Trophoblast cell (in vitro differentiated cells and primary cell): ENCODE measurements around the gene IL1R2.

Source experiments
- DNase-seq, 2 donors: peaks; one replicate each; pipeline ENCODE4 v3.0.0-alpha.2; 2016
- H2AFZ ChIP-seq: 2 replicates; pipeline ENCODE4 v1.6.1; 2013; ENCODE audit warnings: low read length, moderate library complexity, mild to moderate bottlenecking; ENCODE audit not compliant: insufficient read depth, poor library complexity
- H2AK5ac ChIP-seq: 2 replicates; pipeline ENCODE4 v1.6.1; 2013; ENCODE audit warnings: mild to moderate bottlenecking, low read length
- H2BK120ac ChIP-seq: 2 replicates; pipeline ENCODE4 v1.6.1; 2013; ENCODE audit warnings: low read length, mild to moderate bottlenecking, moderate library complexity; ENCODE audit not compliant: insufficient read depth, poor library complexity
- H2BK12ac ChIP-seq: 2 replicates; pipeline ENCODE4 v1.6.1; 2013; ENCODE audit warnings: mild to moderate bottlenecking, low read length, moderate library complexity
- H2BK5ac ChIP-seq: 2 replicates; pipeline ENCODE4 v1.6.1; 2013; ENCODE audit warnings: low read length, low read depth, moderate library complexity, mild to moderate bottlenecking; ENCODE audit not compliant: poor library complexity
- H3K14ac ChIP-seq: 2 replicates; pipeline ENCODE4 v1.6.1; 2013; ENCODE audit warnings: mild to moderate bottlenecking, low read length
- H3K18ac ChIP-seq: 2 replicates; pipeline ENCODE4 v1.6.1; 2013; ENCODE audit warnings: mild to moderate bottlenecking, low read length
- H3K23ac ChIP-seq: 2 replicates; pipeline ENCODE4 v1.6.1; 2013; ENCODE audit warnings: low read length
- H3K27ac ChIP-seq: 2 replicates; pipeline ENCODE4 v1.5.1; 2013; ENCODE audit warnings: low read depth, mild to moderate bottlenecking, inconsistent platforms, low read length, moderate library complexity
- H3K27me3 ChIP-seq: 2 replicates; pipeline ENCODE4 v1.6.1; 2013; ENCODE audit warnings: inconsistent platforms, mild to moderate bottlenecking, low read length, moderate library complexity; ENCODE audit not compliant: insufficient read depth
- H3K36me3 ChIP-seq, 2 experiments: 1 replicate in 1 of 2; 2 replicates in 1 of 2; pipeline ENCODE4 v1.6.1; 2013; ENCODE audit warnings: low read length in 2 of 2, mild to moderate bottlenecking in 2 of 2, moderate library complexity in 1 of 2; ENCODE audit not compliant: insufficient read depth in 2 of 2, control insufficient read depth in 1 of 2
- H3K4ac ChIP-seq: 2 replicates; pipeline ENCODE4 v1.6.1; 2013; ENCODE audit warnings: low read depth, mild to moderate bottlenecking, low read length, moderate library complexity
- H3K4me1 ChIP-seq, 2 experiments: 1 replicate in 1 of 2; 2 replicates in 1 of 2; pipeline ENCODE4 v1.6.1; 2013; ENCODE audit warnings: low read length in 2 of 2, mild to moderate bottlenecking in 2 of 2, moderate library complexity in 1 of 2; ENCODE audit not compliant: insufficient read depth in 2 of 2, control insufficient read depth in 1 of 2
- H3K4me2 ChIP-seq: 2 replicates; pipeline ENCODE4 v1.6.1; 2013; ENCODE audit warnings: inconsistent platforms, mild to moderate bottlenecking, low read length, moderate library complexity
- H3K4me3 ChIP-seq: 2 replicates; pipeline ENCODE4 v1.5.1; 2013; ENCODE audit warnings: mild to moderate bottlenecking, low read depth, low read length, inconsistent platforms
- H3K79me1 ChIP-seq: one replicate; pipeline ENCODE4 v1.6.1; 2013; ENCODE audit warnings: low read length
- H3K79me2 ChIP-seq: 2 replicates; pipeline ENCODE4 v1.6.1; 2013; ENCODE audit warnings: low read length, mild to moderate bottlenecking; ENCODE audit not compliant: control insufficient read depth, insufficient read depth, poor library complexity
- H3K9ac ChIP-seq: 2 replicates; pipeline ENCODE4 v1.6.1; 2013; ENCODE audit warnings: mild to moderate bottlenecking, low read length
- H3K9me3 ChIP-seq: 2 replicates; pipeline ENCODE4 v1.6.1; 2013; ENCODE audit warnings: low read depth, mild to moderate bottlenecking, control low read depth, inconsistent platforms, low read length; ENCODE audit not compliant: insufficient read depth
- H4K12ac ChIP-seq: 2 replicates; pipeline ENCODE4 v1.6.1; 2013; ENCODE audit warnings: low read depth, mild to moderate bottlenecking, low read length, moderate library complexity
- H4K8ac ChIP-seq: 2 replicates; pipeline ENCODE4 v1.6.1; 2013; ENCODE audit warnings: low read depth, mild to moderate bottlenecking, low read length, moderate library complexity
- H4K91ac ChIP-seq: one replicate; pipeline ENCODE4 v1.6.1; 2013; ENCODE audit warnings: low read depth, mild to moderate bottlenecking, low read length, moderate library complexity
- WGBS: extraction: QIAGEN DNeasy Blood & Tissue Kit; methylation state at CpG from one replicate; pipeline ENCODE4 v1.1.7; 2013; ENCODE audit warnings: missing lambda C conversion rate; ENCODE audit not compliant: insufficient read length, insufficient coverage; ENCODE audit errors: extremely low coverage; 5-methylcytosine and 5-hydroxymethylcytosine counted together

The IL1R2 gene

GRCh38 chr2:102014041-102014345, 22.2 kb downstream of the IL1R2 start:
- no CpG with 5 or more reads among the region's 1 CpG for WGBS

GRCh38 chr2:102015399-102015798, 23.6 kb downstream of the IL1R2 start:
- Histone ChIP-seq H4K8ac (no peak overlapping the region), H3K9ac (no peak overlapping the region), H3K4me2 (no peak overlapping the region), H3K79me1 (no peaks in the 10 kb centered on the region), H3K27ac (no peak overlapping the region), H3K23ac (no peak overlapping the region), H3K79me2 (no peaks in the 10 kb centered on the region), H3K4me3 (no peak overlapping the region), H2AFZ (no peak overlapping the region), H3K14ac (no peak overlapping the region), H3K4me1 (no peaks in the 10 kb centered on the region), H4K12ac (no peak overlapping the region), H3K4ac (no peak overlapping the region), H4K91ac (no peak overlapping the region), H2BK12ac (no peak overlapping the region), H2BK5ac (no peak overlapping the region), H3K27me3 (no peaks in the 10 kb centered on the region), H3K9me3 (peaks cover 2% of the 10 kb centered on the region), H2BK120ac (no peak overlapping the region), H3K18ac (no peak overlapping the region), H2AK5ac (no peak overlapping the region), H3K36me3 (no peaks in the 10 kb centered on the region)
- no CpG with 5 or more reads among the region's 5 CpGs for WGBS
- no peak for DNase-seq

More at GRCh38 chr2:102014041-102014345, 22.2 kb downstream of the IL1R2 start:
- H4K12ac ChIP-seq: no peak overlapping the region
- no peak overlapping the region for H3K18ac ChIP-seq
- H3K9me3 ChIP-seq: peaks cover 2% of the 10 kb centered on the region
- no peak overlapping the region for H2BK12ac ChIP-seq
- no peak overlapping the region for H4K8ac ChIP-seq
- no peak overlapping the region for H4K91ac ChIP-seq
- H3K36me3 ChIP-seq: no peaks in the 10 kb centered on the region
- H2BK120ac ChIP-seq: no peak overlapping the region
- H3K14ac ChIP-seq: no peak overlapping the region
- DNase-seq: no peak
- no peak overlapping the region for H2AFZ ChIP-seq
- H3K27ac ChIP-seq: no peak overlapping the region
- no peak overlapping the region for H3K4ac ChIP-seq
- no peak overlapping the region for H3K23ac ChIP-seq
- no peaks in the 10 kb centered on the region for H3K79me2 ChIP-seq
- no peak overlapping the region for H3K4me2 ChIP-seq
- H3K27me3 ChIP-seq: no peaks in the 10 kb centered on the region
- H3K9ac ChIP-seq: no peak overlapping the region
- H2BK5ac ChIP-seq: no peak overlapping the region
- H3K4me3 ChIP-seq: no peak overlapping the region
- no peaks in the 10 kb centered on the region for H3K4me1 ChIP-seq
- no peaks in the 10 kb centered on the region for H3K79me1 ChIP-seq
- H2AK5ac ChIP-seq: no peak overlapping the region

- Histone ChIP-seq H3K36me3 (no peaks in the 10 kb centered on the region), H3K79me2 (no peaks in the 10 kb centered on the region), H3K79me1 (peaks cover 3% of the 10 kb centered on the region), H2AK5ac (no peak overlapping the region), H3K4me2 (no peak overlapping the region), H3K23ac (no peak overlapping the region), H2BK5ac (no peak overlapping the region), H3K14ac (no peak overlapping the region), H3K9me3 (peaks cover 2% of the 10 kb centered on the region), H2AFZ (no peak overlapping the region), H3K4me1 (peaks cover 3% of the 10 kb centered on the region in 2 experiments), H4K91ac (no peak overlapping the region), H2BK120ac (no peak overlapping the region), H3K9ac (no peak overlapping the region), H4K12ac (no peak overlapping the region), H4K8ac (no peak overlapping the region), H3K4me3 (no peak overlapping the region), H3K4ac (no peak overlapping the region), H2BK12ac (no peak overlapping the region), H3K18ac (no peak overlapping the region), H3K27me3 (no peaks in the 10 kb centered on the region), H3K27ac (no peak overlapping the region)
- no CpG with 5 or more reads among the region's 6 CpGs for WGBS
- no peak for DNase-seq
Observed at GRCh38 chr2:102016399-102016955, 24.7 kb downstream of the IL1R2 start.

- no peak overlapping the region for H4K91ac ChIP-seq
- no peak overlapping the region for H2AFZ ChIP-seq
- H3K27ac ChIP-seq: no peak overlapping the region
- no peak overlapping the region for H3K23ac ChIP-seq
- no peaks in the 10 kb centered on the region for H3K9me3 ChIP-seq
- H3K4me2 ChIP-seq: no peak overlapping the region
- H2AK5ac ChIP-seq: no peak overlapping the region
- no peak overlapping the region for H4K12ac ChIP-seq
- WGBS: no CpG with 5 or more reads among the region's 8 CpGs
- no peak overlapping the region for H3K9ac ChIP-seq
- peak in 1 of 2 donors; percentile 66 for DNase-seq
- no peak overlapping the region for H3K14ac ChIP-seq
- no peak overlapping the region for H3K4me3 ChIP-seq
- H4K8ac ChIP-seq: no peak overlapping the region
- no peaks in the 10 kb centered on the region for H3K27me3 ChIP-seq
- H2BK12ac ChIP-seq: no peak overlapping the region
- H2BK5ac ChIP-seq: no peak overlapping the region
- H3K79me2 ChIP-seq: no peaks in the 10 kb centered on the region
- no peak overlapping the region for H3K18ac ChIP-seq
- H3K4ac ChIP-seq: no peak overlapping the region
- no peak overlapping the region for H2BK120ac ChIP-seq
- no peaks in the 10 kb centered on the region for H3K36me3 ChIP-seq
- H3K79me1 ChIP-seq: peaks cover 10% of the 10 kb centered on the region
- H3K4me1 ChIP-seq: peaks cover 5% of the 10 kb centered on the region in 2 experiments
Observed at GRCh38 chr2:102018823-102019445, 27.2 kb downstream of the IL1R2 start.
